Large intestine (tissue), 3 donors: ENCODE measurements around the gene HPN. TPM values are rescaled to one million over a fixed set of nuclear protein-coding genes. Genes with fewer than 3 reads are reported as not detected.
A peak's percentile ranks its signal among the peaks of the same experiment; 100 is the strongest.

Experiments
- DNase-seq, 2 donors: peaks; one replicate each; pipeline versions ENCODE4 v3.0.0 to v3.0.0-alpha.2; 2013
- H3K27ac ChIP-seq: one replicate; pipeline ENCODE4 v1.5.1; 2013; ENCODE audit warnings: low read length
- H3K27me3 ChIP-seq: 2 replicates; pipeline ENCODE4 v1.6.1; 2013; ENCODE audit warnings: low read length; ENCODE audit not compliant: control insufficient read depth, insufficient read depth
- H3K36me3 ChIP-seq: 2 replicates; pipeline ENCODE4 v1.6.1; 2013; ENCODE audit warnings: low read length; ENCODE audit not compliant: control insufficient read depth, insufficient read depth
- H3K4me1 ChIP-seq: one replicate; pipeline ENCODE4 v1.6.1; 2013; ENCODE audit warnings: low read length; ENCODE audit not compliant: control insufficient read depth, insufficient read depth
- H3K4me3 ChIP-seq: one replicate; pipeline ENCODE4 v1.5.1; 2013; ENCODE audit warnings: low read length
- H3K9me3 ChIP-seq: one replicate; pipeline ENCODE4 v1.6.1; 2013; ENCODE audit warnings: mild to moderate bottlenecking, low read depth, low read length, moderate library complexity; ENCODE audit not compliant: control insufficient read depth
- WGBS: methylation state at CpG from one replicate; pipeline ENCODE4 v1.1.5; 2013; ENCODE audit warnings: low lambda C conversion rate; ENCODE audit not compliant: insufficient coverage; 5-methylcytosine and 5-hydroxymethylcytosine counted together
- polyA plus RNA-seq: library from polyadenylated mRNA; unstranded; fragments of 120-200 nt; gene quantifications from one replicate; pipeline ENCODE4 v1.2.1, GENCODE V29; 2013

The HPN gene
- polyA plus RNA-seq, 1 donor: 309 TPM

DNA sequence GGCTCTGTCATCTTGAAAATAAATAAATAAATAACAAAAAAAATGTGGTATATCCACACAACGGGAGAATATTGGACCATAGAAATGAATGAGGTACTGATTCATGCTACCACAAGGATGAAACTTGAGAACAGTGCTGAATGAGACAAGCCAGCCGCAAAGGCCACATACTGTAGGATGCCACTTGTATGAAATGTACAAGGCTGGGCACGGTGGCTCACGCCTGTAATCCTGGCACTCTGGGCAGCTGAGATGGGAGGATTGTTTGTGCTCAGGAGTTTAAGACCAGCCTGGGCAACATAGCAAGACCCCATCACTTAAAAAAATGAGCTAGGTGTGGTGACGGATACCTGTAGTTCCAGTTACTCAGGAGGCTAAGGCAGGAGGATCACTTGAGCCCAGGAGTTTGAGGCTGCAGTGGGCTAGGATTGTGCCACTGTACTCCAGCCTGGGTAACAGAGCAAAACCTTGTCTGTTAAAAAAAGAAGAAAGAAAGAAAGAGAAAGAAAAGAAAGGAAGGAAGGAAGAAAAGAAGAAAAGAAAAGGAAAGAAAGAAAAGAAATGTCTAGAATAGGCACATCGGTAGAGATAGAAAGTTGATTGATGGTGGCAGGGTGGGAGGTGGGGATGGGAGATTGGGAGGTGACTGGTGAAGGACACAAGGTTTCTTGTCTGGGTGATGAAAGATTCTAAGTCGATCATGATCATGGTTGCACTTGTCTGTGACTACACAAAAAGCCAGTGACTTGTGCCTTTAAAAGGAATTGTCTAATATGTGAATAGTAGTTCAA lies 20.3 kb downstream of the HPN start:
- H3K36me3 ChIP-seq: peaks cover 28% of the 10 kb centered on the region
- no peak overlapping the region for H3K4me3 ChIP-seq
- no peaks in the 10 kb centered on the region for H3K27me3 ChIP-seq
- H3K27ac ChIP-seq: no peak overlapping the region
- WGBS: 88% methylated on average over 3 of the region's 7 CpGs
- no peaks in the 10 kb centered on the region for H3K4me1 ChIP-seq
- H3K9me3 ChIP-seq: peaks cover 7% of the 10 kb centered on the region
- no peak for DNase-seq

DNA sequence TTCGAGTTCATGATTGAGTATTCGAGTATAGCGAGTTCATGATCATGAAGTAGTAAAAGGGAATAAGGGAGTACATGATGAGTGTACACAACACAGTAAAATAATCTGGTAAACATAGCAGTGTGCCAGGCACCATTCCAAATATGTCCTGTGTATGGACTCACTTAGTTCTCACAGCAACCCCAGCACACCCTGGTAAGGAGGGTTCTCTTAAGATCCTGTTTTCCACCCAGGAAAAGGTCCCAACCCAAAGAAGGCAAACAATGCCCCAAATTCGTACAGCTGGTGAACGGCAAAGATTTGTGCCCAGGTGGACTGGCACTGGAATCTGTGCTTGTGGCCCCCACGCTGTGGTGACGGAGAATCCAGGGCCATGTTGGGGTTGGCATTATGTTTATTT lies 21.4 kb downstream of the HPN start:
- H3K4me3 ChIP-seq: no peak overlapping the region
- WGBS: 95% methylated on average over 3 of the region's 7 CpGs
- peaks cover 5% of the 10 kb centered on the region for H3K4me1 ChIP-seq
- peaks cover 7% of the 10 kb centered on the region for H3K9me3 ChIP-seq
- no peaks in the 10 kb centered on the region for H3K27me3 ChIP-seq
- DNase-seq: no peak
- no peak overlapping the region for H3K27ac ChIP-seq
- peaks cover 26% of the 10 kb centered on the region for H3K36me3 ChIP-seq

GRCh38 chr19:35063940-35064818 lies 22.7 kb downstream of the HPN start:
- no peak for DNase-seq
- H3K27ac ChIP-seq: no peak overlapping the region

GRCh38 chr19:35065574-35065973 lies 24.1 kb downstream of the HPN start:
- Histone ChIP-seq H3K4me1 (peaks cover 5% of the 10 kb centered on the region), H3K27me3 (no peaks in the 10 kb centered on the region), H3K36me3 (peaks cover 11% of the 10 kb centered on the region), H3K27ac (no peak overlapping the region), H3K9me3 (peaks cover 4% of the 10 kb centered on the region), H3K4me3 (no peak overlapping the region)
- DNase-seq: no peak
- WGBS: no CpG with 5 or more reads among the region's 10 CpGs

More at GRCh38 chr19:35063940-35064818, 22.7 kb downstream of the HPN start:
- H3K4me3 ChIP-seq: no peak overlapping the region
- peaks cover 23% of the 10 kb centered on the region for H3K36me3 ChIP-seq
- no CpG with 5 or more reads among the region's 10 CpGs for WGBS
- no peaks in the 10 kb centered on the region for H3K27me3 ChIP-seq
- peaks cover 5% of the 10 kb centered on the region for H3K4me1 ChIP-seq
- peaks cover 7% of the 10 kb centered on the region for H3K9me3 ChIP-seq

GRCh38 chr19:35066121-35066520 lies 24.6 kb downstream of the HPN start:
- Histone ChIP-seq H3K9me3 (peaks cover 7% of the 10 kb centered on the region), H3K4me3 (no peak overlapping the region), H3K27ac (no peak overlapping the region), H3K36me3 (peaks cover 6% of the 10 kb centered on the region), H3K4me1 (peaks cover 5% of the 10 kb centered on the region), H3K27me3 (no peaks in the 10 kb centered on the region)
- DNase-seq: no peak
- 100% methylated on average over 1 of the region's 15 CpGs for WGBS

DNA sequence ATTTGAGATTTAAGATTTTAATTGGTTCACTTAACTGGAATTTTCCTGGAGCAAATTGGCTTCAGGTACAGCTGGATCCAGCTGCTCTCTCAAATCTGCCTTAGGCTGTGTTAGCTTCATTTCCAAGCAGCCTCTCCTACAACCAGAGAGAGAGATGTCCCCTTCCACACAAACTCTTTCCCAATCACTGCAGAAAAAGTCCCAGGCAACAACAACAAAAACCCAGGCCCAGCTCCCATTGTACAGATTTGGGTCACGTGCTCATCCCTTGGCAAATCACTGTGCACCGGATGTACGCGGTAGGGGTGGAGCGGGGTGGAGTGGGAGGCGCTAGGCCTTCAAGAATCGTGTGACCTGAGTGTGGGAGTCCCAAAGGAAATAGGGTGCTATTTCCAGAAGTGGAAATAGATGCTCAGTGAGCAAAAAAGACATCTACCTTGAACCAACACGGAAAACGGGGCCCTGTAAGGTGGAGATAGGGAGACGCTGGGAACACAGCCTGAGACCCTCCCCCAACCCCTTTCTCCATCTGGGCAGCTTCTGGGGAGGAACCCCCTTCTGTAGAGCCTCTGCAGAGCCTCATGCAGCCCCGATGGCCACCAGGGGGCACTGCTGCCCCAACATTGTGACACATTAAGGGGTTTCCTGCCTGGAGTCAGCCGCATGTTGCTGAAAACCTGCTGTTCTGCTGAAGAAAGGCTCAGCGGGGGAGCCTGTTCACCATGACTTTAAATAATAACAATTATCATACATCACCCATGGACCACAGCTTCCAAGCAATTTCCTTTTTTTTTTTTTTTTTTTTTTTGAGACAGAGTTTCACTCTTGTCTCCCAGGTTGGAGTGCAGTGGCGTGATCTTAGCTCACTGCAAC lies 25.4 kb downstream of the HPN start:
- no peaks in the 10 kb centered on the region for H3K27me3 ChIP-seq
- peaks cover 7% of the 10 kb centered on the region for H3K9me3 ChIP-seq
- H3K36me3 ChIP-seq: peaks cover 6% of the 10 kb centered on the region
- WGBS: 0% methylated on average over 1 of the region's 14 CpGs
- peak; percentile 74 to 76 for DNase-seq
- peaks cover 5% of the 10 kb centered on the region for H3K4me1 ChIP-seq
- no peak overlapping the region for H3K27ac ChIP-seq
- H3K4me3 ChIP-seq: no peak overlapping the region

- 100% methylated on average over 1 of the region's 10 CpGs for WGBS
- H3K27ac ChIP-seq: no peak overlapping the region
- H3K27me3 ChIP-seq: no peaks in the 10 kb centered on the region
- H3K4me1 ChIP-seq: peaks cover 5% of the 10 kb centered on the region
- DNase-seq: no peak
- H3K4me3 ChIP-seq: no peak overlapping the region
- H3K36me3 ChIP-seq: peaks cover 6% of the 10 kb centered on the region
- H3K9me3 ChIP-seq: peaks cover 7% of the 10 kb centered on the region
Measured at GRCh38 chr19:35068941-35069634, 27.6 kb downstream of the HPN start.

- peaks cover 5% of the 10 kb centered on the region for H3K4me1 ChIP-seq
- no peak overlapping the region for H3K4me3 ChIP-seq
- WGBS: no CpG with 5 or more reads among the region's 1 CpG
- no peak overlapping the region for H3K27ac ChIP-seq
- H3K9me3 ChIP-seq: peaks cover 7% of the 10 kb centered on the region
- H3K27me3 ChIP-seq: no peaks in the 10 kb centered on the region
- DNase-seq: no peak
- peaks cover 6% of the 10 kb centered on the region for H3K36me3 ChIP-seq
Measured at GRCh38 chr19:35069696-35070095, 28.2 kb downstream of the HPN start.

DNA sequence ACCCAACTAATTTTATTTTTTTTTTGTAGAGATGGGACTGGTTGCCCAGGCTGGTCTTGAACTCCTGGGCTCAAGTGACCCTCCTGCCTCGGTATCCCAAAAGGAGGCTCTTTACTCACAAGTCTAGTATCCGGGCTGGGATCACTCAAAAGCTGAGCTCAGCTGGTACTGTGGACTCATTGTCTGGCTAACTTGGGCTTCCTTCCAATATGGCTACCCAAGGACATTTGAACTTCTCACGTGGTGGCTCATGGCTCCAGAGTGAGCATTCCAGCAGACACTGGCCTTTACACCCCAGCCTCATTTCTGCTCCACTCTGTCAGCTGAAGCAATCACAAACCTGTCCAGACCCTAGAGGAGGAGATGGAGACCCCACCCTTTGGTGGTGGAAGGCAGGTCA lies 28.9 kb downstream of the HPN start:
- Histone ChIP-seq H3K27ac (no peak overlapping the region), H3K4me1 (peaks cover 5% of the 10 kb centered on the region), H3K4me3 (no peak overlapping the region), H3K9me3 (peaks cover 7% of the 10 kb centered on the region), H3K27me3 (no peaks in the 10 kb centered on the region), H3K36me3 (peaks cover 5% of the 10 kb centered on the region)
- DNase-seq: no peak
- WGBS: no CpG with 5 or more reads among the region's 3 CpGs
